Thyroid gland (tissue), 4 donors: ENCODE measurements around the gene RCOR2. TPM values are rescaled to one million over a fixed set of nuclear protein-coding genes. Genes with fewer than 3 reads are reported as not detected.

Experiments
- DNase-seq, 2 donors: peaks; one replicate each; pipeline ENCODE4 v3.0.0-alpha.2; 2019
- H3K27ac ChIP-seq, 3 donors: fragments of 200-600 bp; sonication (generic); 1 replicate in 2 of 3; 2 replicates in 1 of 3; pipeline ENCODE4 v1.5.1; 2016 to 2019; ENCODE audit warnings: mild to moderate bottlenecking in 1 of 3, moderate library complexity in 1 of 3
- H3K27me3 ChIP-seq: fragments of 200-600 bp; sonication (generic); one replicate; pipeline ENCODE4 v1.5.1; 2019
- H3K36me3 ChIP-seq, 2 donors: fragments of 200-600 bp; sonication (generic); one replicate each; pipeline ENCODE4 v1.5.1; 2016 to 2019
- H3K4me1 ChIP-seq, 2 donors: fragments of 200-600 bp; sonication (generic); one replicate each; pipeline ENCODE4 v1.5.1; 2017 to 2019
- H3K4me3 ChIP-seq, 3 donors: fragments of 200-600 bp; sonication (generic); replicated peaks in 1 of 3; 1 replicate in 2 of 3; 2 replicates in 1 of 3; pipeline ENCODE4 v1.5.1; 2016; ENCODE audit warnings: mild to moderate bottlenecking in 1 of 3
- H3K9me3 ChIP-seq: fragments of 200-600 bp; sonication (generic); one replicate; pipeline ENCODE4 v1.5.1; 2017
- POLR2A ChIP-seq, 2 donors: fragments of 450-650 bp; IDR thresholded peaks; one replicate each; pipeline ENCODE4 v1.6.1; 2017; ENCODE audit warnings: antibody characterized with exemption in 2 of 2, mild to moderate bottlenecking in 2 of 2, moderate library complexity in 1 of 2
- WGBS, 2 donors: methylation state at CpG; one replicate each; pipeline ENCODE4 v1.1.5; 2017; 5-methylcytosine and 5-hydroxymethylcytosine counted together
- intact Hi-C: fragments of 100-400 bp; cut with DNase I; formaldehyde crosslinking; loops from one replicate; pipeline ENCODE4 v1.15.1; 2023
- total RNA-seq, 4 donors: library from RNA; depleted of rRNA; stranded (reverse); fragments of >200 nt; gene quantifications; one replicate each; pipeline ENCODE4 v1.2.3, GENCODE V29; 2016
- TF ChIP-seq, protein P1 (sequence below), 6 experiments: fragments of 200-600 bp in 3 of 6; fragments of 450-650 bp in 3 of 6; sonication (generic) in 3 of 6; IDR thresholded peaks; one replicate each; pipeline ENCODE4 v1.5.1; 2016 to 2019; ENCODE audit warnings: antibody characterized with exemption in 6 of 6, mild to moderate bottlenecking in 2 of 6, inconsistent platforms in 1 of 6, moderate library complexity in 1 of 6

Gene RCOR2
- total RNA-seq, 4 donors from 2014 or later = 0.24 TPM; not detected in 3

DNA sequence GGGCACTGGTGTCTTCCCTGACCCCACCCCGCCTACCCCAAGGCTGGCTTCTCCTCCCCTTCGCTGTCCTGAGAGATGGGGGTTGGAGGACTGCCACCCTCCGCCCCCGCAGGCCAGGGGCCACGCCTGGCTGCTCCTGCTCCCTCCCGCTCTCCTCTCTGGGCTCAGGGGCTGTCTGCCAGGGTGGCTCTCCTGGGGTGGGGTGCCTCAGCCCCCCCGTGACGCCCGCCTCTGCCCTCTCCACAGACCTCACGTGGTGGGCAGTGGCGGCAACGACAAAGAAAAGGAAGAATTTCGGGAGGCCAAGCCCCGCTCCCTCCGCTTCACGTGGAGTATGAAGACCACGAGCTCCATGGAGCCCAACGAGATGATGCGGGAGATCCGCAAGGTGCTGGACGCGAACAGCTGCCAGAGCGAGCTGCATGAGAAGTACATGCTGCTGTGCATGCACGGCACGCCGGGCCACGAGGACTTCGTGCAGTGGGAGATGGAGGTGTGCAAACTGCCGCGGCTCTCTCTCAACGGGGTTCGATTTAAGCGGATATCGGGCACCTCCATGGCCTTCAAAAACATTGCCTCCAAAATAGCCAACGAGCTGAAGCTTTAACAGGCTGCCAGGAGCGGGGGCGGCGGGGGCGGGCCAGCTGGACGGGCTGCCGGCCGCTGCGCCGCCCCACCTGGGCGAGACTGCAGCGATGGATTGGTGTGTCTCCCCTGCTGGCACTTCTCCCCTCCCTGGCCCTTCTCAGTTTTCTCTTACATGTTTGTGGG lies 8.1 kb downstream of the RCOR2 start:
- H3K36me3 ChIP-seq = peaks cover 16 to 23% of the 10 kb centered on the region in 2 donors

DNA sequence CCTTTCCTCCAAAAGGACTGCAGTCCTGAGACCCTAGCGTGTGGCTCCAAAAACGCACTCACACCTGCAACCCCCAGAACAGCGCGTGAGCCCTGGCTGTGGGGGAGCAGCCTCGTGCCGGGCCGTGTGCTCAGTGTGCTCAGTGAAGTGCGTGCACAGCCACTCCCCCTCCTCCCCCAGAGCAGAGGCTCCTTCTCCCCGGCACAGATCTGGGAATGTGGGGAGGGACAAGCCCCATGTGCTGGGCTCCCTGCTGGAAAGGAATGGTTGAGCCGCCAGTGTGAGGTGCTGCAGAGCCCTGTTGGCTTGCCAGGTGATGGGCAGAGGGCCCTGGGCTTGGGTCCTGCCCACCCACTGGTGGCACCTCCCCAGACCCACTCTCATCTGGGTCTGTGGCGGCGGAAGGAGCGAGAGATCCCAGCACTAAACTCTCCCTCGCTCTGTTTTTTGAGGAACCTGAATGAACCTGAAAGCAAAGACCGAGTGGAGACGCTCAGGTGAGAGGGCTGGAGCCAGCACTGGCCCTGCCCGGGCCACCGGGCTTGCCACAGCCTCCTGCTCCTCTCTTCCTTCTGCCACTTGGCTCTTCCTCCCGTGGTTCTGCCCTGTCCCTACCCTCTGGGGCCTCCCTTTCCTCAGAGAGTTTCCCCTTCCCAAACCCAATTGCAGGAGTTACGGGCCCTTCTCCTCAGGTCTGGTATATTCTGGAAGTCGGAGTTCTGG lies 9.0 kb downstream of the RCOR2 start:
- Histone ChIP-seq H3K4me3 (no peak overlapping the region), H3K27me3 (no peaks in the 10 kb centered on the region), H3K36me3 (peaks cover 24 to 32% of the 10 kb centered on the region in 2 donors), H3K4me1 (peaks cover 21 to 32% of the 10 kb centered on the region in 2 donors), H3K9me3 (no peaks in the 10 kb centered on the region), H3K27ac (peak overlapping the region; percentile 73 to 82 (median 78))
- DNase-seq = peak; percentile 81 to 83
- intact Hi-C loops = no loop called here
- TF ChIP-seq POLR2A (IDR thresholded peaks at IDR 0.05) = no peak
- TF ChIP-seq, protein P1, sequence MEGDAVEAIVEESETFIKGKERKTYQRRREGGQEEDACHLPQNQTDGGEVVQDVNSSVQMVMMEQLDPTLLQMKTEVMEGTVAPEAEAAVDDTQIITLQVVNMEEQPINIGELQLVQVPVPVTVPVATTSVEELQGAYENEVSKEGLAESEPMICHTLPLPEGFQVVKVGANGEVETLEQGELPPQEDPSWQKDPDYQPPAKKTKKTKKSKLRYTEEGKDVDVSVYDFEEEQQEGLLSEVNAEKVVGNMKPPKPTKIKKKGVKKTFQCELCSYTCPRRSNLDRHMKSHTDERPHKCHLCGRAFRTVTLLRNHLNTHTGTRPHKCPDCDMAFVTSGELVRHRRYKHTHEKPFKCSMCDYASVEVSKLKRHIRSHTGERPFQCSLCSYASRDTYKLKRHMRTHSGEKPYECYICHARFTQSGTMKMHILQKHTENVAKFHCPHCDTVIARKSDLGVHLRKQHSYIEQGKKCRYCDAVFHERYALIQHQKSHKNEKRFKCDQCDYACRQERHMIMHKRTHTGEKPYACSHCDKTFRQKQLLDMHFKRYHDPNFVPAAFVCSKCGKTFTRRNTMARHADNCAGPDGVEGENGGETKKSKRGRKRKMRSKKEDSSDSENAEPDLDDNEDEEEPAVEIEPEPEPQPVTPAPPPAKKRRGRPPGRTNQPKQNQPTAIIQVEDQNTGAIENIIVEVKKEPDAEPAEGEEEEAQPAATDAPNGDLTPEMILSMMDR (IDR thresholded peaks at IDR 0.05) = peak in 4 of 6 experiments; percentile 5 to 39 (median 34)
- WGBS, 2 donors = 42 to 67% methylated on average over 21 of the region's 21 CpGs

More for the DNA sequence above, 8.1 kb downstream of the RCOR2 start:
- 47 to 59% methylated on average over 30 to 46 of the region's 46 CpGs for WGBS, 2 donors
- Histone ChIP-seq H3K9me3 (no peaks in the 10 kb centered on the region), H3K27ac (peak overlapping the region; percentile 73 to 82 (median 78)), H3K4me1 (peaks cover 21 to 32% of the 10 kb centered on the region in 2 donors), H3K27me3 (no peaks in the 10 kb centered on the region), H3K4me3 (no peak overlapping the region)
- DNase-seq = peak; percentile 88 to 95
- TF ChIP-seq, protein P1 (IDR thresholded peaks at IDR 0.05) = no peak
- TF ChIP-seq POLR2A (IDR thresholded peaks at IDR 0.05) = no peak
- intact Hi-C loops = no loop called here

DNA sequence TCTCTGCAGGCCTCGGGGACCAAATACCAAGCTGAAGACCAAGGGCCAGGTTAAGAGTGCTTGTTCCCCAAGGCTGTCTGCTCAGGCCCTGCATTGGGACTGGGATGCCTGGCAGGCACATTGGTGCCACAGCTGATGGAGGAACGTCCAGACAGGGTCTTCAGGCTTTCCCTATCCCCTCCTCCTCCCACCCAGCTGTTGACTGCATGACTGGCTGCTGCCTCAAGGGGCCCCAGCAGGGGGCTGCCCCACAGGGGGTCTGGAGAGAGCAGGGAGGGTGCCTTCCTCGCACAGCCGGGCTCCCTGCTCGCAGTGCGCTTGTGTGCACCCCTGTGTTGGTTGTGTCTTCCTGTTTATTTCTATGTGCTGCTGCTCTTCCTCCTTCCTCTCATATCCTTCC lies 9.9 kb downstream of the RCOR2 start:
- intact Hi-C loops = no loop called here
- TF ChIP-seq POLR2A (IDR thresholded peaks at IDR 0.05) = no peak
- TF ChIP-seq, protein P1 (IDR thresholded peaks at IDR 0.05) = no peak
- 72 to 73% methylated on average over 5 to 6 of the region's 6 CpGs for WGBS, 2 donors
- Histone ChIP-seq H3K4me3 (no peak overlapping the region), H3K36me3 (peaks cover 34 to 41% of the 10 kb centered on the region in 2 donors), H3K9me3 (no peaks in the 10 kb centered on the region), H3K4me1 (peaks cover 21 to 32% of the 10 kb centered on the region in 2 donors), H3K27ac (peak overlapping the region in 2 of 3 donors; percentile 78 to 82), H3K27me3 (no peaks in the 10 kb centered on the region)
- no peak for DNase-seq

DNA sequence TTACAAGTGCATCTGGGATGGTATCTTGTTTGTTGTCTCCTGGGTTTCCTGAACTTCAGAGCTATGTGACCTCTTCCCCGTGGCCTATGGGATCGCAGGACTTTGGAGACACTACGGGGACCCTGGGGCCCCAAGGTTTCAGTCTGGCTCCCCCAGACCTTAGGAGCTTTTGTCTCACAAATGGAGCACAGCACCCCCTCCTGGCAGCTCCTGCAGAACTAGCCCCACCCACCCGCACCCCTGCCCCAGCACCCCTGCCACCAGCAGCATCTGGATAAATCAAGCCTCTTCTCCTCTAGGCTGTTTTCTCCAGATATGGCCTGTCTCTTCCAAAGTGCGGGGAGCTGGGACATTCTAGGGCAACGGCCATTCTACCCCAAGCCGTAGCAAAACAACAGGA lies 10.4 kb downstream of the RCOR2 start:
- Histone ChIP-seq H3K4me1 (peaks cover 21 to 32% of the 10 kb centered on the region in 2 donors), H3K27ac (no peak overlapping the region), H3K4me3 (no peak overlapping the region), H3K27me3 (no peaks in the 10 kb centered on the region), H3K9me3 (no peaks in the 10 kb centered on the region), H3K36me3 (peaks cover 38 to 44% of the 10 kb centered on the region in 2 donors)
- no peak for DNase-seq
- intact Hi-C loops = no loop called here
- TF ChIP-seq POLR2A (IDR thresholded peaks at IDR 0.05) = no peak
- TF ChIP-seq, protein P1 (IDR thresholded peaks at IDR 0.05) = peak in 1 of 6 experiments; percentile 21
- WGBS, 2 donors = 80 to 95% methylated on average over 6 to 7 of the region's 7 CpGs
